CD1c-positive myeloid dendritic cell (primary cell): Measurements from ENCODE around the gene CDK5RAP2.

ENCODE experiments used
- DNase-seq: peaks from one replicate; pipeline ENCODE4 v3.0.0-alpha.2; 2016; ENCODE audit errors: extremely low spot score

CDK5RAP2 gene

DNA sequence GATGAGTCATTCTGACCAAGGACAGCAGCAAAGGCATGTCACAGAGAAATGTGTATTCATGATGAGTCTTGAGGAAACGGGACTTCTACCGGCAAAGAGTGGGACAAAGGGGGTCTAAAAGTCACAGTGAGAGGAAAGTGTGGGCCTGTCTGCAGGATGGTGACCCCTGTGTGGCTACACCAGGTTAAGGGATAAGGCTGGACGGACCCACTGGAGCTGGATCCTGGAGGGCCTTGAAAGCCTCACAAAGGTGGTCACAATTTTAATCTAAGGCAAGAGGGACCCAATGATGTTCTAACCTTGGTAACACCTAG lies 176.5 kb downstream of the CDK5RAP2 start:
- DNase-seq = no peak

DNA sequence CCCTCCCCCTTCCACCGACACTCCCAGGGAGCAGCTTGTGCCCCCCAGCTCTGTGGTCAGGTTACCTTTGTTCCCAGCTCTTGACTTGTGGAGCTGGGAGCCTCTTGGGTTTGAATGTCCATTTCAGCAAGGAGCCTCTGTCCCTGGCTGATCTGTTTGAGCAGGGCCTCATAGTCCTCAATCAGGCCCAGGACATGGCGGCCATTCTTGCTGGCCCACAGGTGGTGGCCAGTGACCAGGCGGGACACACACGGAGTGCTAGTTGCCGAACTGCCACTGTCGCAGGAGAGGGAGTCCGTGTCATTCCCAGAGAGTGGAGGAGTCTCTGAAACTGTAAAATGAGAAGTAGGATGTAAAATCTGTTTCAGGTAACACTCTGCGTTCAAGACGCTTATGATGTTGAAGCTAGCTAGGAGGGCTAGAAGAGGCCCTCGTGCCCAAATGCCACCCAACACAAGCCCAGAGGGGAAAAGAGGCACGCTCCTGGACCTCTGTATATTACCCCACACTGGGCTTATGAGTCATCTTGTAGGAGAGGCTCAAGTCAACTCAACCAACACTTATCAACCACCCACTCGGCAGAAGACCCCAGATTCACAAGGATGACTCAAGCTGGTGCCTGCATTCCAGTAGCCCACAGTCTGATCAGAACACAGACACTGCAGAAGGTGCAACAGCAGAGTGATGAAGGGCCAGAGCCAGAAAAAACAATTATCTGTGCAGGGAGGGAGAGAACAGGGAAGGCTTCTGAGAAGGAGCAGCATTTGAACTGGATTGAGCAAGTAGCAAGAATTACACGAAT lies 177.0 kb downstream of the CDK5RAP2 start:
- peak; percentile 59 for DNase-seq

DNA sequence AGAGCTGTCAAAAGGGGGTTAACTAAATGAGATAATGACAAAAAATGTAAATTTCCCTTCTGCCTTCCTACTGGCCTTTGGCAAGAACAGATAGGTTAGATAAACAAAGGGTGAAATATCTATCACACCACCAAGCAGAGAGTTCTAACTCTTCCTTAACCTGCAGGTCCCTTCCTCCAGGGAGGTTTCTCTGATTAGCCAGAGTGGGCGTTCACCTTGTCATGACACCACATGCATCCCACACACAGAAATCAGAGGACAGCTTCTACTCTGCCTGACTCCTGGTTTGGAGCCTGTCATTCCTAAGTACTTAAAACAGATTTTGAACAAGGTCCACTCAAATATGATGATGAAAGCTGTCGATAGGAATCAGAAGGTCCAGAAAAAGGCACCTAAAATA lies 180.0 kb downstream of the CDK5RAP2 start:
- no peak for DNase-seq

DNA sequence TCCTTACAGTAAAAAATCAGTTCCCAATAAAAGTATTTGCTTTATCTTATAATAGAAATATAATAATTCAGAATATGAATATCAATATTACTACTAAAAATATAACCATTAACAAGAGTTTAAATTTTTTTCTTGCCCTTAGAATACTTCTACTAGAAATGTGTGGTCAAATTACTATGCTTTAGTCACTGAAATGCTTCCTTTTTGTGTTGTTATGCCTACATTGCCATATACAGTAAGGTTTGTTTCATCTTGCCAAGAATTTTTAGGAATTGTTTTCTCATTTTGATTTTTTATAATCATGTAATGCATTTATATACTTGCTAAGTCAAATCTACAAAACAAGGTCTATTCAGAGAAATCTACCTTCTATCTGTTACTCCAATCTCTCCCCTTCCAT lies 181.7 kb downstream of the CDK5RAP2 start:
- no peak for DNase-seq

DNA sequence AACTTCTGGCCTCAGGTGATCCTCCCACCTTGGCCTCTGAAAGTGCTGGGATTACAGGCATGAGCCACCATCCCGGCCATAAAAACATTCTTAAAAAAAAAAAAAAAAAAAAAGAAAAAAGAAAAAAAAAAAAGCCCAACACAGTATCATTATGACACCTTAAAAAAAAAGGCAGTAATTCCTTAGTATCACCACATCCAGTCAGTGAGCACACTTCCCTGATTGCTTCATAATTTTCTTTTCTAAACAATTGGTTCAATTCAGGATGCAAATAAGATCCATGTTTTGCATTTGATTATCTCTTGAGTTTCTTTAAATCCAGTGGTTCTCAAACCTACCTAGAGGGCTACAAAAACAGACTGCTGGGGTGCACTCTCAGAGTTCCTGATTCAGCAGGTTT lies 182.5 kb downstream of the CDK5RAP2 start:
- DNase-seq = no peak

DNA sequence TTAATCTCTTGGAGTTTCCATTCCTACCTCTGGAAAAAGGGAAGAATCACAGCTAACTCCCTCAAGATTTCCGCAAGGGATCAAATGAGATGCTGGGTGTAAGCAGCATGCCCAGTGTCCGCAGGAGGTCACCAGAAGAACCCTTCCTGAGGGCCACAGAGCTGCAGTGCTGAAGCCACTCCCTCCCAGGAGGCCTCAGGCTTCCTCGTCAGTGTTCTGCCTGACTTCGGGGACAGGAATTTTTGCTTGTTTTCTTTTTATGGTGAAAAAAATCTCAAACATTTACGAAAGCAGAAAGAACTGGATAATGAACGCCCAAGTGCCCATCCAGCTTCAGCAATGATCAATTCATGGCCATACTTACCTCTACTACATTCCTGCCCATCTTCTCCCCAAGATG lies 183.0 kb downstream of the CDK5RAP2 start:
- DNase-seq = no peak

DNA sequence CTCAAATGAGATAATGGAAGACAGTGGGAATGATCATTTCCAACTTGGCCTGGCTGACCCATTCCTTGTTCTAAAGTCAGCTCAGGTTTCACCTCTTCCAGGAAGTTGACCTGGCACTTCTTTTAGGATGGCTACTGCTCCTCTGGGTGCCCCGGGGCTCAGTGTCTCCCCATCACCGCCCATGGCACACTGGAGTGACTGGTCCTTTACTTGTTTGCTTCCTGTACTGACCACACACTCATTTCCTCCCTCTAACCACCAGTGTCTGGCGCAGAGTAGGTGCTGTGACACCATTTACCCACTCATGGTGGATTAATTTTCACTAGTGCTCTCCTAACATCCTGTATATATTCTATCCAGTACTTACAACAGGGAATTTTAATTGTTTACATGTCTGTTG lies 183.5 kb downstream of the CDK5RAP2 start:
- DNase-seq = no peak

DNA sequence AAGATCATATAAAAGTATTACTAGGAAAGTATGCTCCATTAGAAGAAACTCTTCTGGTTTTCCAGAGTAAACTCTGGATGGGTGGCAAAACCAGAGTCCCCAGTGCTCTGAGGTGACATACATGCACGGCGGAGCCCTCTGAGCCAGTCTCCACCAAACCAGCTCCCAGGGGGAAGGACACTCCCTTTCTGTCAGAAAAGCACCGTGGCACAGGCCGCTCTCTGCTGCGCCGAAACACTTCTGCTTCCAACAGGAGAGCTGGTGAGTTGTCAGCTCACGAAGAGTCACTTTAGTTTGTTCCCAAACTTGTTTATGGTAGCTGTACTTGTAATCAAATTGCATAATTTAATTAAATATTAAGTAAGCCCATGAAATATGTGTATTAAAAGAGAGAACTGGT lies 184.6 kb downstream of the CDK5RAP2 start:
- DNase-seq = peak; percentile 46

DNA sequence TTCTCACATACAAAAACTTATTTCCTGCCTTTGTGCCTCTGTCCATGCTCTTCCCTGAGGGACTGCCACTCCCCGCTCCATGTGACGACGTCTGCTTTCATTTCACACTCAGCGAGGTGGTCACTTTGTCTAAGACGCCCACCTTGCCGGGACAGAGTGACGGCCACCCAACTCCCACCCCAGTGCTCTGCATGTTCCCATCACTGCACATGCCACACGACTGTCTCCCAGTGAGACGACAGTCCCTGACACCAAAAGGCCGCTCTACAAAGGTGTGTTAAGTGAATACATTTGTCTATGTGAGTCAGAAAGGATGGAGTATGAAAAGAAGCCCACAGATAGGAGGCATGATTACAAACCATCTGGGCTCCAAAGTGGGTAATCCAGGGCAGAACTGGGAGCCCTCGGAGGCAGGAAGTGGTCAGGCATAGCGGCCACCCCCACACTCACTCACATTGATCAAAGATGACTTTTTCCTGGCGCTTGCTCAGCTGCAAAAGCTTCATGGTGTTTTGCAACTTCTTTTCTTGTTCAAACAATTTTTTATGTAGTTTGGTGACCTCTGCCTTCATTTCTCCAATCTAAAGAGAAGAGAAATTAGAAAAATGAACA lies 185.8 kb downstream of the CDK5RAP2 start:
- peak; percentile 68 for DNase-seq

DNA sequence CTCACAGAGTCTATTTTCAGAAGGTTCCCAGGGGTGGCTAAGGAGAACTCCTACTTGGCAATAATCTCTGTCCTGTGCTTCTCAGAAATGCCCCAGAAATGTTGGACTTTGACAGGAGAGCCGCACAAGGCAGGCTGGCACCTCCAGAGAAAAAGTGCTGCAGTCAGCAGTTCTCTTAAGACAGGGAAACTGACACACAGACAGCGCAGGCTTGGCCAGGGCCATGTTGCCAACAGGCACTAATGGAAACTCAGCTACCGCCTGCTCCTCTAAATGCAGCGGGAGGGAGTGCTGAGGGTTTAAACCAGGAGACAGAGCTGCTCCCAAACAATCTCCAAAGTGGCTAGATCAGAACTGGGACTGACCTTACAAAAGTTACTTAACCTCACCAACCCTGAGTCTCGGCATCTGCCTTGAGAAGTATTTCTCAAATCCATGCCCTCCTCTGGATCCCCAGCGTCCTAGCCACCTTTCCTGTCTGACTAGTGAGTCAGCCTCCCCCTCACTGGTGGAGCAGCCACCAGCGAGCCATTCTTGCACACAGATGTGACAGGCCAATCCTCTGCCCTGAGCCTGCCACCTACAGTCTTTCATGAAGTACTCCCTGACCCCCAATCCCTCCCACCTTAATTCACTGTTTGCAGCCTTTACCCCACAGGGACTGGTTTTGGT lies 186.4 kb downstream of the CDK5RAP2 start:
- peak; percentile 67 for DNase-seq

DNA sequence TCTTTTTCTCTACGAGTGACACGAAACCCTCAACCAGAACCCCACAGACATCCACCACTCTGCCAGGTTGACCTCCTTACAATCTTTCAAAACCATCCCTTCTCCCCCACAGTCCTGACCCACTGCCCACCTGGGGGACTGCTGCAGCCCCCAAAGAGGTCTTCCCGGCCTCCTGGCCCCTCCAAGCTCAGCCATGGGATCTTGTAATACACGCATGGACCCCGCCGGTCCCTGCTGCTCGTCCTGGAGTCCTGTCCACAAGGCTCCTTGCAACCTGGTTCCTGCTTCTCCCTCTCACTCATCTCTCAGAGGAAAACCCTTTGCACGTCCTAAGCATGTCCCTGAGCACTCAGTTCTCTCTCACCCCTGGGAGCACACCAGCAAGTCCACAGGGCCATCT lies 187.3 kb downstream of the CDK5RAP2 start:
- DNase-seq = no peak

DNA sequence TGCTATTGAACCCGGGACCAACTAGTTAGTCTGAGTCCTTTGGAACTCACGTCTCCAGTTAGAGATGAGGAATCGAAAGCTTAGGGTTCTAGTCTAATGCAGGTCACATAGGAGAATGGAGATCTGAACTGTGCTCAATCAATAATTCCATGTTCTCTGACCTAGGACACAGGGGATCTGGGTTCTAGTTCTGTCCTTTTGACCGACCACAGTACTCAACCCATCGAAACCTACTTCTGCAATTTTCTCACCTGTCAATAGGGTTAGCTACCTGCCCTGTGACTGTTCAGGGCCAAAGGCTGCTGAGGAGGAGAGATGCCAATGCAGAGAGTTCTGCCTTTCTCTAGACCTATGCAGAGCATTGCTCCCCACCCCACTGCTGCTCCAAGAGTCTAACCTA lies 187.7 kb downstream of the CDK5RAP2 start:
- no peak for DNase-seq

DNA sequence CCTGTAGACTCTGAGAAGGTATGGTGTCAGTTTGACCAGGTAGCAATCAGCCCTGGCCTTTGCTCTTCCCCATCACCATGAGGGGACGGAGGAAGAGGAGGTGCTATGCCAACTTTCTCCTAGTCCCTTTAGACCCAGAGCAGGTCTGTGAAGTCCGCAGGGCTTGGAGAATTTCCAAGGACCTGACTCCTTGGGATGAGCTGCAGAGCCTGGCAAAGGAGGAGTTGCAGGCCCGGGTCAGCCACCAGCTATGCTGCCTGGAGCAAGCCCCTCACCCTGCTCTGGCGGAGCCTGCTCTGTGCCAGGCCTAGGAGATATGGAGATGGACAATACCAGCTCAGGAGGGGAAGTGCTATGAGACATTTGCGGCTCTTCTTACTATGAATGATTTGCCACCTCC lies 188.3 kb downstream of the CDK5RAP2 start:
- no peak for DNase-seq

DNA sequence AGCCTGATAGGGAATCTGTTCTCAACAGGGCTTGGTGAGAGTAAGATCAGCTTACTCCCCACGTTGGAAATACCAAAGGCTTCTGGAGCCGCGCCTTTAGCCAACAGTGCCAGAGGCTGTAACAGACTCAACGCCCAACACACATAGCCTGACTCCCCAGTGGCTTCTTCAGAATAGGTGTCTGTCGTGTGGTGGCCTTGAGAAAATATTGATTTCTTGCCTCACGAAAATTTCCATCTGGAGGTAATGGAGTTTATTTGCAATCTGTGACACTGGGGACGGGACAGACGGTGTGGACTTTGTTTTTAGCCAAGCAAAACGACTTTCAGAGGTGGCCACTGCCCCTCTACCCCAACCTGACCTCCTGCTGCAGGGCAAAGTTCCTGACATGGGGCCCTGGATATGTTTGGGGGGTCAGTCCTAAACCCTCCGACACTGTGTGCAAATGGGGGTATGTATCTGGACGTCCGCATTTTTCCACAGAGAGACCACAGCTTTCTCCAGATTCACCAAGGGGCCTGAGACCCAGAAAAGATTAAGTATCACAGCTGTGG lies 189.3 kb downstream of the CDK5RAP2 start:
- no peak for DNase-seq

DNA sequence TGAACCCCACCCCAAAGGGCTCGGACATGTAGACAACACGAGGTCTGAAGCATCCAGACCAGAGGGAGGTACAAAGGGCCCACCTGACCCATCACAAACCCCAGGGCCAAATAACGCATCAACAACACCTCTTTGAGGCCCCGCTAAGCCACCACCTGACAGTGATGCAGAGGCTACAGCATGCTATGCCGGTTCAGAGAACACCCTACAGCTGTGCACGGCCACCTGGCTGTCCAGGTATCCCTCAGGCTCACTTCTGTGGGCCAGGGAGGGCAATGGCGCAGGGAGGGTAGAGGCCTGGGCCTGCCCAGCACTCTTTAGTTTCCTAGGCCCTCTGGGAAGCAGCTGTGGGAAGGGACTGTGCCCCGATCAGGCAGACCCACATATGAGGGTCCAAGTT lies 190.1 kb downstream of the CDK5RAP2 start:
- DNase-seq = no peak

DNA sequence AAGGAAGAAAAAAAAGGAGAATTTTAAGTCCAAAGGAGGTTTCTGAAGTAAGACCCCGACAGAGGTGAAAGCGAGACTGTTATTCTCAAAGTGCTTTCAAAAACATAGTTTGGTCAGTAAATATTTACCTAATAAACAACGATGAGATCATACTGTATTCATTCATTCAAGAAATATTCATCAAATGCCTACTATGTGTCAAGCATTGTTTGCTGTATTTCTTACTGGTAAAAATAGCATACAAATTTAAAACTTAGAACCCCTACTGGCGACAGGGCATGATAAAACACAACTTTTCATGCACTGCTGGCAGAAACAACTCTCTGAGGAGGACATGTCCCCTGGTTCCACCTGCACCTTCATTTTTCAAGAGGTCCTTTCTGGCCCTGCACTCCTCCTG lies 190.7 kb downstream of the CDK5RAP2 start:
- no peak for DNase-seq

DNA sequence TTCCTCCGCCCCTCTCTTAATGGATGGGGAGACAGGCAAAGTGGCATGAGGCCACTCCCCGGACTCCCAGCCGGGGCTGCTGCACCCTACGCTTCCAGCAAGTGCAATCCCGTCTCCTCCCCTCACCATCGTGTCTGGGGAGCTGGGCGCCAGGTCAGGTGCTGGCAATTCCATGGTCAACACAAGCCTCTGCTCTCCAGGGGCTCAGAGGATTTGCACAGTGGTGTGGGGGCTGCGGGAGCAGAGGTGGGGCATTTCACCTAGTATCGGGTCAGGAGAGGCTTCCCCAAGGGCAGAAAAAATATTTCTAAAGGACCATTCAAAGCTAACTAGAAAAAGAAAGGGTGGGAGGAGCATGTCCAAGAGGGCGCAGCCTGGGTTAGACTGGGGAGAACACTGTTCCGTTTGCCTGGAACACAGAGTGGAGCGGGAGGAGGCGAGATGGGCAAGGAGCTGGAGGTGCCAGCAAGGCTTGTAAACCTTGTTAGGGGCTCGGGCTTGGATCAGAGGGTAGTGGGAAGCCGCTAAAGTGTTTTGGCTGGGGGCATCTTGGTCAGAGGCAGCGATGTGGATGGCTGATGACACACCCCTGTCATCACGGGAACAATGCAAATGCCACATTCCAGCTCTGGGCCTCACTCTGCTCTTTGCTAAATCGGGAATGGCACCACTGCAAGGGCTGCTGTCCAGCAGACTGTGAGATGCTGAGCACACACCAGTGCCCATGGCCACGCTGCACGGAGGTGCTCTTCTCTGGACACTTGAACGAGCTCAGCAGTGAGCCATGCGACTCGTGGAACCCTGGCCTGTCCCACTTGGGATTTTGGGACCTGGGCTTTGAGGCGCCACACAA lies 191.7 kb downstream of the CDK5RAP2 start:
- DNase-seq = no peak

DNA sequence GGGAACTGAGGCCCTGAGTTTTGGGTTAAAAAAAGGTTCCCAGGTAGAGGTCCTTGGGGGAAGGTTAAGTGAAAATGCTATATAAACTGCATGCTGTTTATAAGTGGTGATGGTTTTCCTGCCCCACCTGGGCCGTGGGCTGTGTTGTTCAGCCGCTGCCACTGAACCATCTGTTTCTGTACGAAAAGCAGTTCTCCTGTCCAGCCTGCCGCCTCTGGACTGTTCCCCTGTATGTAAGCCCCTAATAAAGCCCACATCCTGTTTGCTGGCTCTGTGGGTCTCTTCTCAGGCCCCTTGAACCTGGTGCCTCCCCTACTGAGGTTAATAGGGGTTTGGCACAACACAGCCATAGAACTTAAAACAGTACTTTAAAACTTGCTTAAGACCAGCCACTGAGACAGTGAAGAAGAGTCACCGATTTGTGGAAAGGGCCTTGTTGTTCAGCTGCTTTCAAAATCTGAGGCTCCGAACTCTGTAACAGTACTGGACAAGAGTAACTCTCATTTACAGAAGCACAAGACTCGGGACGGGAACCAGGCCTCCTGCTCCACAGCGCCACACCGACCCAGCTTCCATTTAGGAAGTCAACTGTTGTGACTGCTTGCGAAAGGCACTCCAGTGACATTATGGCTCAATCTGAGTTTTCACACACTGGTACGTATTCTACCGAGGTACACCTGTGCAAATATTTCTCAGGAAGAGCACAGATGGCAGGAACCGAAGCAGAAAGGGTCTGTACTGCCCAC lies 192.5 kb downstream of the CDK5RAP2 start:
- peak; percentile 14 for DNase-seq

DNA sequence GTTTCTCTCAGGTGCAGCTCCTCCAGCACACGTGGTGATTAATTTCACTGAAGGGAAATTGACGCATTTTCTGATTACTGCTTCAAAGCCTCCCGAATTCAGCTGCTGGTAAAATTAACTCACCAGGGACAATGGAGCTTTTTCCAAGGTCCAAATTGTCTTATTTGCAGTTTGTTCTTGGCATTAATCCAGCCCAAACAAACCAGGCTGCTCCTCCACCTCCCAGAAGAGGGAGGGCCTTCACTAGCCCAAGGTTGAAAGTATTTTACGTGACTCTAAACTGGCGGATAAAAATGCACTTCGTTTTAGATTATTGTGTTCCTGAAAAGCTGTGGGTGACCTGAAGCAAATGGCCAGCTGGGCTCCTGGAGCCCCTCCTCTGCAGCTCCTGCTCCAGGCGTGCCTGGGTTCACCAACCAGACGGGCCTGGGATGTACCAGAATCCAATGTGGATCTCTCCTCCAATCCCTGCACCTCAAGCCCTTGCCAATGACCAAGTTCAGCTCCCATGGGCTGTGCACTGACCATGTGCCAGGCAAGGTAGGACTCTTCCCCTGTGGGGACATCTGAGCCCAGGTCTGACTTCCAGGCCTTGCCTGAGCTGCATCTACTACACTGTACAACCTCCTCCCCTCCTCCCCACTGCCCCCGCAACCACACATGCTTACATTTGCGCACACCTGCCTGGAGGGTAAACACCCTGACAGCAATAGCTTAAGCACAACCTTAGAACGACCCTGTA lies 193.4 kb downstream of the CDK5RAP2 start:
- no peak for DNase-seq

DNA sequence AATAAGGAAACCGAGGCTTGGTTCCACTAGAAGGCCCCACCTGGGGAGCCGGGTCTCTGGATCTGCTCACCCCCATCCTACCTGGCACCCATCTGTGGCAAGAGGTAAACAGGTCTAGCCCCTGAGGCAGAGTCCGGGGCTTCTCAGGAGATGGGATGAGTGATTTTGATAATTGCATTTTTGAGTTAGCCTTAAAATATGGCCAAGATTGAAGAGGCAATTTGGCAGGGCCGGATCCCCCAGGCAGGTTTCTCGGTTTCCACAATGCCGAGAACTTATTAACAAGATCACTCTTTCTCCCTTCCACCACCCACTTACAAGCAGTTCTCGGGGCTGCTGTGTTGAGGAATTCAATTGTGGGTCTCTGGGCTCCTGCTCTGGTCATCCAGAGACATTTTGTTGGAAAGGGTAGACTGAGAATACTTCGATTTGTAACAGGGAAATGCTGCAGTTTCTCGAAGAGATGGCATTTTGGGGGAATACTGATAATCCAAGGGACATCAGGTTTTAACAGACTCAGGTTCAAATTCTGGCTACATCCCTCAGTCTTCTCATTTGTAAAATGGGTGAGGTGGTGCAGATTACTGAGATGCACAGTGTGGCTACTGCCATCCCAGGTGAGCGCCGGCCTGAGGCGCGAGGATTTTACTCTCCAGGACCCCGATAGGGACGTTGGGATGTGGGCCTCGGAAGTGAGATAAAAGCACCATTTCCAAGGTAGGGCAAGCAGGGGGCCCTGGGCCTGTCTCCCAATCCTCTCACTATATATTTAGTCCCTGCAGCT lies 194.2 kb downstream of the CDK5RAP2 start:
- DNase-seq = no peak
